HL-60/S4 treated with phorbol 12-myristate 13-acetate at 8.2 ng/mL for 4 days and 3 days (cell line): ENCODE results near the gene PAFAH1B1.

Source experiments
- in situ Hi-C: fragments of 300-500 bp; cut with MboI; formaldehyde crosslinking; loops from 2 replicates; pipeline ENCODE4 v1.15.0; 2022; ENCODE audit warnings: low sequenced_read_pairs

The PAFAH1B1 gene

DNA sequence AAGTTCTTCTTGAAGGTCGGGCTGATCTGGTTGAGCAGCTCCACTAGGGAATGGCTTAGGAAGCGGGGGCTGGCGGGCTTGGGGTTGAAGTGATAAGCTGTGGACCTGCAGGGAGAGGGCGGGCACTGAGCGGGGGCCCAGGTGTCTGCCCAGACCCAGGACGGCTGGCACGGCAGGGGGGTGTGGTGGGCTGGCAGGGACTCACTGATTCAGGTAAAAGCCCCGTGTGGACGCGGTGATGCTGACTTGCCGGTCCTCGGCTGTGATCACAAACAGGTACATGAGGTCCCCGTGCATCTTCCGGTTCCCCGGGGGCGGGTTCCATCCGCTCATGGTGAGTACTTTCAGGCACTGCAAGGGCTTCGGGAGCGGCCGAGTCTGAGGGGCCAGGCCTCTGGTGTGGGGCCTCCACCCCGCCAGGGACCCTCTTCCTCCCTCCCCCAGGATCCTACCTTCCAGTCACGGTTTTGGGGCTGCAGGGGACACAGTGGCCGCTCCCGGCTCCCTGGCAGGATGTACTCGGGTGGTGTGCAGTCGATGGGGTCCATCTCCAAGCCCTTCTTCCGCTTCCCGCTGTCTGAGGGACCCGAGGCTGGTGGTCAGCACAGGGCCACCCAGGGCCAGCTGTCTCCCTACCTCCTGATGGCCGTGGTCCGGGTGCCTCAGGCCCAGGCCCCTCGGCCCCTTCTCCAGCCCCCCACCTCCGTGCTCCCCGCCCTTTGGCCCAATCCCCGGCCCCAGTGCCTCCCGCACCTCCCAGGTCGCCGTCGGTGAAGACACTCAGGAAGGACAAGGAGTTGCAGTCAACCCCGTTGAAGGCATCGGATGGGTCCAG is 107.9 kb downstream of the PAFAH1B1 start:
- in situ Hi-C loops = no loop called here

DNA sequence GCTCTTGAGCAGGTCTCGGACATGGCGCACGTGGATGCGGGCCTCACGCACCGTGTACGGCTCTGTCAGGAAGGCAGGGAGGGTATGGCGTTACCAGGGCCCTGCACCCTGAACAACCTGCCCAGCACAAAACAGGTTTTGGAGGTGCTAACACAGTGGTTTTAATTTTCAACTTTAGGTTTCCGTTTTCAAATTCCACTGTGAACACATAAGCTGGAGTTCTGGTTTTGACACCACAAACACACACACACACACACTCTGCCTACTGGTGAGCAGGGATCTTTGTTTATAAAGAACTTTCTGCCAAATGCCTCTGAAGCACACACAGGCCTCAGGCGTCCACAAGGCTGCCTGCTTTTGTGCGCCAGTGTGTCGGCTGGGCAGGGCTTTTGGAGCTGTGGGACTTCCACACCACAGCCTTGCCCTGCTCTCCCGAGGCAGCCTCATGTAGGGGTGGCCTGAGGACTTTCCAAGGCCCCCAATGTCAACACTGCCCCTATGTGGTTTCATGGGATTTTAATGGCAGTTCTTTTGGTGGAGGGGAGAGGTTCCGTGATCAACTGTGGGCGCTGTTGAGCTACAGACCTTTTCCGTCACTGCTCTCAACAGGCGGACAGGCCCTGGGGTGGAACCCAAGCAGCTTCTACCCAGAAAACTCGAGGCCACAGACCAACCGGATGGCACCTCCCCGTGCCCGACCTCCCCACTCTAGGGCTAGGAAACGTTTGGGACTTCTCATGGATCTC is 108.7 kb downstream of the PAFAH1B1 start:
- in situ Hi-C loops = no loop called here

DNA sequence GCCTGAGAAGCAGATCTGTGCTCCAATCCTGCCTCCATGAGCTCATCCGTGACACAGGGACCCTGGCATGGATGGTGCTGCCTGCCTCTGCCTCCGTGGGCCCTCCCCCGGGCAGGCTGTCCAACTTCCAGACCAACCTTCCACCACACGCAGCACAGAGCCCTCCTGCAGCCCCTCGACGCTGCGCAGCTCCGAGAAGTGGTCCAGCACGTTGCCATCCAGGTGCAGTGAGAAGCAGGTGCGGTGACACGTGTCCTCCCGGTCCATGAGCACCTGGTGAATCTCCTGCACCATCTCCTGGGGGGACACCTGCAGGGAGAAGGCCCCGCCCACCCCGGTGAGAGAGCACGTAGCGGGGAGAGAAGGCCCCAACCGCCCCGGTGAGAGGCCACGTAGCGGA is 109.7 kb downstream of the PAFAH1B1 start:
- in situ Hi-C loops = no loop called here

DNA sequence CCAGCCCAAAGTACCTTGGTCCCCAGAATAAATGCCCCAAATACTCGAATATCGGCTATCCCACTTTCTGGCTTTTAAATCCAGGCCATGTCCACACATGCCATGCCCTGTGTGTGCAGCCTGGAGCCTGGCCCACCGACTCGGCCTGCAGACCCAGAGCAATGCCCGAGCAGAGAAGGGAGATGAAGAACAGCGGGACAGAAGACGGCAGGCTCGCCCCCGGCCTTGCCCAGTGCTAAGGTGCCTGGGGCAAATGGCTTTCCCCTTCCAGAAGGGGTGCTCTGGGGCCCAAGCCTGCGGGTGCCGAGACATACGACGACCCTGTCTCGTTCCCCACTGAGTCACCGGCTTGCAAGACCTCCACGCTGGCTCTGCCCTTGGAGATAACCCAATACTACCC is 110.2 kb downstream of the PAFAH1B1 start:
- in situ Hi-C loops = no loop called here

DNA sequence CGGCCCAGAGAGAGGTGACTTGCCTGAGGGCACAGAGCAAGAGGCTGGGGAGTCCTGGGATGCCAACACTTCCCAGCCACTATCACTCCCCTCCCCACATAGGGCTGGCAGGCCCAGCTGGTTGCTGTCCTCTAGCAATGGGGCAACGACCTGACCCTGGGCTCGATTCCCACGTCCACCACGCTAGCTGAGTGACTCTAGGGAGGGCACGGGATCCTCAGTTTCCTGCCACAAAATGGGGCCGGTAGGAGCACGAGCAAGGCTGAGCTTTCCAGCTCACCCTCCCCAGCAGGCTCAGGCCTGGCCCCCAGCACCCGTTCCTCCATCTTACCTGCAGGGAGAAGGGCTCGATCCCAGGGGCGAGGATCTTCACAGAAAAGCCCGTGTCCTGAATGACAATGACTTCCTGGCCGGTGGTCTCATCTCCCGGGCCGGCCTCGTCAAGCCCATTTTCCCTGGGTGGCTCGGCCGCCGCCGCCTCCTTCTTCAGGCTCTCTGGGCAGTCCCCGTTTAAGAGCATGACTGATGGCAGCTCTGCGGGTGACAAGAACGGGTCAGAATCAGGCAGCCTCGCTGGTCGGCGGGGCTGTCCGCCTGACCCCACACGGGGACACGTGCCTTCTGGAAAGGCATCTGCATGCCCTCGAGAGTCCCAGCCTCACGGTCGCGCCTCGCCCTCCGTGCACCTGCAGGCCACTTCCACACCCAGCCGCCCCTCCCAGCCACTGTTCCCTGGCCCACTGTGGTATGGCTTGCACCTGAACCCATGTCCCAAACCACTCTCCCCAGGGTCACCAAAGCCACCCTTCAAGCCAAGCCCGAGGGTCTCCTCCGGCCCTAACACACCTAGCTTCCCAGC is 110.8 kb downstream of the PAFAH1B1 start:
- in situ Hi-C loops = no loop called here

DNA sequence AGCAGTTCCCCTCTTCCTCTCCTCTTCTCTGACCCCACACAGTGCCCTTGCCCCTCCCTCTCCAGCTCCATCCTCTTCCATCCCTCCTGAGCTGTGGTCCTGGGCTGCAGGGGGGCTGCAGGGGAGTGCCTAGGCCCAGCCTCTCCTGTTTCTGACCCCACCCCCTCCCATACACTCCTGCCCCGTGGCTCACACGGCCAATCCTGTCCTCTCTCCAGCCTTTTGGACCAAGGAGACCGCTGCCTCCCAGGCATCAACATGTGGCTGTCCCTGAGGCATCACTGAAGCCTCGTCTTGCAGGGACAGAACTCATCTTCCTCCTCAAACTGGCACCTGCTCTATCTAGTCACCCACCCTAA is 111.4 kb downstream of the PAFAH1B1 start:
- in situ Hi-C loops = no loop called here

DNA sequence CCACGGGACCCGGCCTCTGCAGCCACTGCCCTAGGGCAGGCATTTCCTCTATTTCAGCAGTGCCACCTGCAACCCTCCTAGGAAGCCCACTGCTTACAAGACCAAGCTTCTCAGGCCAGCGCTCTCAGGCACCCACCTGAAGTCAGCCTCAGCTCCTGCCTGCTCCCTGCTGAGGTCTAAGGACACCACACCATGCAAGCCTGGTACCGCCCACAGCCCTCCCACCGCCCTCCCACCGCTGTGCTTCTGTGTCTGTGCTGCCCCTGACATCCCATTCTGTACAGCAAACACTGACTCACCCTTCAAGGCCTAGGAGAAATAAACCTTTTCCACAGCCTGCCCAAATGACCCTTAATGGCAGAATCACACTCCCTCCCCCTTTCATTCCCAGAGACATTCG is 111.8 kb downstream of the PAFAH1B1 start:
- in situ Hi-C loops = no loop called here

DNA sequence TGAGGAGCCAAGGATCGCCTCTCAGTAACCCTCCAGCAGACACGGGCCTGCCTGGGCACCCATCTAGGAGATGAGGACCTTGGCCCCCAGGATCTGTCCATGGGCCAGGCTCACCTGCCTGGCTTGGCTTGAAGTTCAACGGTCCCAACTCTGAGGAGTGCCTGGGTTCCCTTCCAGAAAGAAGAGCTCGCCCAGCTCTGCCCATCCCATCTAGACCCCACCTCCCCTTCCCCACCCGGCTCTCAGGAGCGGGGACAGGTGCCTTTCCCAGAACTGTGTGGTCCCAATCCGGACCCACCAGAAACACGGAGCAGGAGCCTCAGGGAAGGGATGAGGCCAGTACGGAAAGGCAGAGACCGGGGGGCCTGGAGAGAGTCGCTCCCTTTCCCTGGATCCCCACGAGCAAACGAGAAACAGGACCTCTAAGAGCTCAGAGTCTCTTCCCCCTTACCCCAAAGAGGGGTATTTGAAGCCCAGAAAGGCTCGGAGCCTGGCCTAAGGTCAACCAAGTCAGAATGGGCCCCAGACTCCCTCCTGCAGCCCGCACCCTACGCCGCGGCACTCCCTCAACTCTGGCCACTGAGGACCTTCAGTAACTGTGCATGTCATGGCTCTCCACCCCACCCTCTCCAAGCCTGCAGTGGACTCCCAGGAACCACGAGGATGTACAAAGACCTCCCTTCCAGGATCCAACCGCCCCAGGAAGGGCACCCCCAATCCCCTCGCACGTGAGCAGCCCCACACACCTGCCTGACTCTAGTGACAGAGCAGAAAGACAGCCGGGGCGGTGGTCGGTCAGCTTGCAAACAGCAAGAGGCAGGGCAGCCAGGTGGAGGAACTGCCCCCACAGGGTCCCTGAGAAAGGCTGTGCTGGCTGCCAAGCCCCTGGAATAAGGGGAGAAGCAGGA is 112.7 kb downstream of the PAFAH1B1 start:
- in situ Hi-C loops = no loop called here

DNA sequence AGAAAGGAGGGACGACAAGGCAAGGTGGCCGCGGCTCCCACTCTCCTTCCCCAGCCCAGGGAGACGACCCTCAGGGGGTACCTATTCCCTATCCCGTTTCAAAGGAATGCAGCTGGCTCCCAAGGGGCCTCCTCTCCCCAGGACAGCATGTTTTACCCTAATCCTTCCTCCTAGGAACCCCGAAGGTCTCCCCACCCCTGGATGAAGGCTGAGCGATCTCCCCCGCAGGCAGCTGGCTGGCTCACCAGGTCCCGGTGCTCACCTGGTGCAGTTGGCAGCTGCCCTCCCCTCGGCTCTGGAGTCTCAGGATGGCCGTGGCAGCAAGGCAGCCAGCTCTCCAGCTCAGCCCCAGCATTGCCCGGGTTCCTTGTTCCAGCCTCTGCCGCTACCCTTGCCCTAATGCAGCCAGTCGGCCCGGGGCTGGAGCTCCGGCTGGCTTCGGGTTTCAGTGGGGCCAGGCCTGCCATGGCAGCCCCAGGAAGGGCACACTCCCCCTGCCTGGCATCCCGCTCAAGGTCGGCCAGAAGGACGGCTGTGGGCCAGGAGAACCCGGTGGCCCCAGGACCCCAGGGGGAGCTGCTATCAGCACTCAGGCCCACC is 113.6 kb downstream of the PAFAH1B1 start:
- in situ Hi-C loops = no loop called here

DNA sequence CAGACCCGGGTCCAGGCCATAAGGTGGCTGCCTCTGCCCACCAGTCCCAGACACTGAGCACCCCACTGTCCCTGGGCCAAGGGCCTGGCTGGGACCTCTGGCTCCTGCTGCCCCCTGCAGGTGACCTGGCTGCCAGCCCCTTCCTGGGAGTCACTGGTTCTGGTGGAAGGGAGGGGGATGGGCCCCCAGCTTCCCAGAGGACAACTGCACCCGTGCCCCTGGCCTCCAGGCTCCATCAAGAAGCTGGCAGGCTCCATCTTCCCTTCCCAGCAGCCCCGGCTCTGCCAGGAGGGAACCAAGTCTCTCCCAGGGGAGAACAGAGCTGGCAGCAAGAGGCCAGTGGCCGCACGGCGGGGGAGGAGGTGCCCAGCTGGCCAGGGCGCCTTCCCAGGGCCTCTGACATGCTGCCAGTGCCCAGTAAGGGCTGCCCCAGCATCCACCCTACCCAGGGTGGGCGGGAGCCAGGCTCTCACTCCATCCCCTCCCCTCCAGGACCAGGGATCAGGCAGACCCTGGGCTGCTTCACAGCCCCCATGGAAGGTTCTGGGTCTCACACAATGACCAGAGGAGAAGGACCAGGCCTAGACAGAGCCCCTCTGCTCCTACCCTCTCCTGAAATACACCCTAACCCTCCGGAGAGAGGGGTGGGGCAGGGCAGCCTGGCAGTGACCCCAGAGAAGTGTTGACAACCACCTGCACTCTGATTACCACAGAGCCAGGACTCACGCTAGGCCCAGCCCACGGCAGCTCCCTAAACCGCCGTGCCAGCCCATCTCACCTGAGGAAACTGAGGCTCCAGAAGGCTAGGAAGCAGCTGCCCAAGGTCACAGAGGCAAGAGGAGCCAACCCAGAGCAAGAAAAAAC is 114.5 kb downstream of the PAFAH1B1 start:
- in situ Hi-C loops = no loop called here

DNA sequence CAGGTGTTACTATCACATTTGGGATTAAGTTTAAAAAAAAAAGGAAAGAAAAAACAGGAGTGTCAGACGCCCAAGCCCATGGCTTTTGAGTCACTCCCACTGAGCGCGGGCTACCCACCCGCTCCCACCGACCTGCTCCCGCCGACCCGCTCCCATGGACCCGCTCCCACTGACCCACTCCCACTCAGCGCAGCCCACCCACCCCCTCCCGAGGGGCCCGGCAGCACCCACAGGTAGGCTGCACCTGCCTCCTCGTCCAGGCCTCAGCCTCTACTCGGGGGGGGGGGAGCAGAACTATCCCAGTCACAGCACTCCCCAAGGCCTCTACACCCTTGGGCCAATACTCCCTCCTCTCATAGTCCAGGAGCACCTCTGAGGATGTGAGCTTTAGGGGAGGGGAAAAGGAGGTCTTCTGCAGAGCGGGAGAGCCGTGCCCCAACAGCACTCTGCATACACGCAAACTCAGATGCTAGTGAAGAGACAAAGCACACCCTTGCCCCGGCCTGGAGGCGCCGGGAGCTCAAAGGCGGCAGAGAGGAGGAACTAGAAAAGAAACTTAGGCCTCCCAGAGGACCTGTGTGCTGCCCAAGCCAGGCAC is 115.2 kb downstream of the PAFAH1B1 start:
- in situ Hi-C loops = no loop called here

DNA sequence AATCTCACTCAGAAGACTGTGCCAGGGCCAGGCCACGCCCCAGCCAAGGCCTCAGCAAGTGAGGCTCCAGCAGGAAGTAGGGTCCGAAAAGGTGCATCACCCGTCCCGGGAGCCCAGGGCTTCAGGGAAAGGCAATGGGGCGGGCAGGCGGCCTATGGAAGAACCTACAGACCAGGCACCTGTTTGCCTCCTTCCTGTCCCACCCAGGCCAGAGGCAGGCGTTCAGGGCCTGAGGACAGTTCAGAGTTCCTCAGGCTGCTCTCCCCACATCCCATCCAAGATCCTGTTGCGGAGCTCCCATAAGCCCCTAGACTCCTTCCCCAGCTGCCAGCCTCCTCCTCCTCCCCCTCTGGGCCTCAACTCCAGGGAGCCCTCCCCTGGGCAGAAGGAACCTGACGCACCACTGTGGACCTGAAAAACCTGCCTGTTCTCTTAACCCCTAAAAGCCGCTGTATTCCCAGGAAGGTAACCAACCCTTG is 115.8 kb downstream of the PAFAH1B1 start:
- in situ Hi-C loops = no loop called here

DNA sequence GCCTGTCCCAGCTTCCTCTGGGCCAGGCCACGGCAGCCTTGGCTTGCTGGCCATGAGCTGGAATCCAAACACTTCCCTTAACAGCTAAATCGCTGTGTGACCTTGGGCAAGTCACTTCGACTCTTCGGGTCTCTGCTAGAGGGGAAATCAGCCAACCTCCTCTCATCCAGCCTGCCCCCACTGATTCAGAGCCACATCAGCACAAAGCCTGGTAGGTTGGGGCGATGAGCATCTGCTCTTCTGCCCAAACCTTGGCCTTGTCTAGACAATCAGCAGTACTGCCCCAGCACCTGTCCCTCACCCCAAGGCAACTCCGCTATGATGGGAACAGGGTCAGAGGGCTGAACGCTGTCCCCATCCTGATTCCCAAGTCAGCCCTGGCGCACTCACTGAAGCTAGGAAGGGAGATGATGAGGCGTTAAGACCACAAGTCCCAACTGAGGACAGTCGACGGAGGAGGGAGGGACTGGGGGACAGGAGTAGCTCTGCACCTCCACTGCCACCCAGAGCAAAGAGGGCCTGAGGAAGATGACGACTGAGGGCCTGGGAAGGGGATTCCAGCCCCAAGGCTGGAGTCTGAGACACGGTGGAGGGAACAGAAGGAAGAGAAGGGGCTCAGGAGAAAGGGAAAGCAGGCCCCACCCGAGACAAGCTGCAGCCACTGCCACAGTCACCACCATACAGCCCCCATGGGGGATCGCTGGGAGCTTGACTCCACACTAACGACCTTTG is 116.8 kb downstream of the PAFAH1B1 start:
- in situ Hi-C loops = no loop called here

DNA sequence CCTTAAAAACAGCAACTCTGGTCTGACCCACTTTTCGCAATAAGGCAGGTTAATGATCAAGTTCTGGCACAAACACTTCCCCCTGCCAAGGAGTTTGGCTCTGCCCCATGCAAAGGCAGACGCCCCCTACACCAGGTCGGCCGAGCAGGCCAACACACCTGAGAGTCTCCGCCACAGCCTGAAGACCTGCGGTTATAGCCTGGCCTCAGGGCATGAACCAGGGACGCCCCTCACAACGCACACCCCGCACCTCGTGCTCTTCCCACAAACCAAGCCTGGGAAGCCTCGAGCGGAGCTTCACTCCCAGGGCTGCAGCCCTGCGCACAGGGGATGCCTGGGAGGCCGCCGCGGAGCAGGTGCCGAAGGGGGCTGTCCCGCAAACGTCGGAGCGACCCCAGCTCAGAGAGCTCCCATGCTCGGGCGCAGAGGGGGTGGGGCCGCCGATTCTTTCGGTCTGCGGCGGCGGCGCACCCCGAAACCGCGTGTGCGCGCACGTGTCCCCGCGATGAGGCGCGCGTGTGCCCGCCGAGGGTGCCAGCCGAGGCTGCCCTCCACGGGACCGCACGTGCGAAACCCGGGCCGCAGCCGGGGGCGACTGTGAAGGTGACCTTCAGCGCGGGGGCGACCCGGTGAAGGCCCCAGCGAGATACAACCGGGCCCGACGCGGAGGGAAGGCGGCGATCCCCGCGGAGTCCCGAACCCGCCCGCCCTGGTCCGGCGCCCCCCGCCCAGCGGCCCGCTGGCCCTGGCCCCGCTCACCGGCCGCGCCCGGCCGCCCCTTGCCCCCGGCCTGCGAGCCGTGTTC is 117.6 kb downstream of the PAFAH1B1 start:
- in situ Hi-C loops = no loop called here

DNA sequence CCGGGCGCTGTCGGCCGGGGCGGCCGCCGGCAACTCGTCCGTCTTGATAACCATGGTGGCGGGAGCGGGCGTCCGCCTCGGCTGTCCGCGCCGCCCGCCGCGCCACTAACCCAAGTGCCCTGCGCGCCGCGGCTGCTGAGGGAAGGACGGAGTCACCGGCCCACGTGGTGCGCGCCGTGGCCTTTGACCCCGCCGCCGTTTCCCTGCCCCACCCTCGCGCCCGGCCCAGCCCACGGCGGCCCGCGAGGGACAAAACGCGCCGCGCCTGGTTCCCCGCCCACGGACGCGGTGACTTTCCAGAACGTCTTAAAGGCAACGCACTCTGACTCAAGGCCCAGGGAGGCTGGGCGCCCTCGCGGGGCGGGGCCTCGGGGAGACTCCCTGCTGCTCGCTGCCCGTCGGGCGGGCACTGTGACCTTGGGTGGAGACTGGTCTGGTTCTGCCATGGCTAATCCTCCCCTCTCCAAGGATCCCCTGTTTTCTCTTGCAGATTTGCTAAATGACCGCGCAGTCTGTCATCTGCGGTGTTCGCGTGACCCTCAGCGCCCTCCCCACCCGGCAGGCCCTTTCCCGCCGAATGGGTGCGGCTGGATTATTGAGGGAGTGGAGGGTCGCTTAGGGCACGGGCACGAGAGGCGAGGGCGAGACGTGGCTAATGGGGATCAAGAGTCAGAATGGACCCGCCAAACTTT is 118.3 kb downstream of the PAFAH1B1 start, which contains the start of gene CLUH:
Gene CLUH (minus strand): TSS at position 157 of the 692 bp plus-strand sequence. CDS start 103 bp downstream, at position 54.
- in situ Hi-C loops = no loop called here

DNA sequence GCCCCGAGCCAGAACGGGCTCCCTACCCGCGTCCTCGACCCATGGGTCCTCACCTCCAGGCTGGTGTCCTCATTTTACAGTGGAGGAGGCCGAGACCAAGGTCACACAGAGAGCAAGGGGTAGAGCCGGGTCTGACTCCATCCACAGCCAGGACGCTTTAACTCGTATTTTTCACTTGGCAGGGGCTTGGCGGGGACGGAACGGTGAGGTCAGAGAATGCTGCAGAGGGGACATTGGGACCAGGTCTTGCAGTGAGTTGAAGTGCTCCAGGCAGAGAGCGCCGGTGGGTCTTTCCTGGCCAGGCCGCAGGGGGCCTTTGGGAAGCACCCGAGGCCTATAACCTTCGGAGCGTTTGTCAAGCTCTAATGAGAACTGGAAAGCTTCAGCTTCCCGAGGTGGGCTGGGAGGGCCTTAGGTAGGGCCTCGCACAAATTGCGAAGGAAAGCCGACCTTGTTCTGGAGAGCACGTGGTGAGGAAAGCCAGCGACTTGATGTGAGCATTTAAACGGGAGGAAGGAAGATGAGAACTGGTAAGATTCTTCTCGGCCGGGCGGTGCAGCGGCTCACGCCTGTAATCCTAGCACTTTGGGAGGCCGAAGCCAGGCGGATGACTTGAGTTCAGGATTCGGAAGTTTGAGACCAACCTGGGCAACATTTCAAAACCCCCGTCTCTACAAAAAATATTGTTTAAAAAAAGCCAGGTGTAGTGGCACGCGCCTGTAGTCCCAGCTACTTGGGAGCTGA is 119.0 kb downstream of the PAFAH1B1 start:
- in situ Hi-C loops = no loop called here
